BJ (cell line): Measurements from ENCODE around the gene DOCK4. TPM values are rescaled to one million over a fixed set of nuclear protein-coding genes. Genes with fewer than 3 reads are reported as not detected.

Experiments used
- CTCF ChIA-PET: fragments of 350-600 bp; formaldehyde crosslinking; extraction: SDS; loops from one replicate; lab custom pipeline; 2021; ENCODE audit warnings: antibody characterized with exemption, inconsistent platforms; lab: Yijun Ruan, JAX
- POLR2A ChIA-PET: fragments of 300-600 bp; sonication (Branson Sonifier 250); formaldehyde crosslinking; extraction: SDS; loops from one replicate; lab custom pipeline; 2021; ENCODE audit warnings: antibody characterized with exemption; lab: Charles Lee
- DNase-seq: peaks from one replicate; pipeline ENCODE4 v3.0.0-alpha.2; 2011; ENCODE audit warnings: low read depth
- H3K27me3 ChIP-seq: 2 replicates; pipeline ENCODE4 v1.6.0; 2011; ENCODE audit warnings: low read length; ENCODE audit not compliant: control insufficient read depth, insufficient read depth
- H3K36me3 ChIP-seq: 2 replicates; pipeline ENCODE4 v1.5.1; 2011; ENCODE audit warnings: low read length; ENCODE audit not compliant: control insufficient read depth, insufficient read depth
- H3K4me3 ChIP-seq: 2 replicates; pipeline ENCODE4 v1.5.1; 2011; ENCODE audit warnings: low read depth, mild to moderate bottlenecking, control low read depth, low read length
- polyA plus RNA-seq: library from polyadenylated mRNA; depleted of rRNA; stranded (reverse); fragments of >200 nt; gene quantifications from 2 replicates; pipeline ENCODE4 v1.2.3, GENCODE V29; 2011
- TF ChIP-seq, protein P1 (sequence below): IDR thresholded peaks from 2 replicates; pipeline ENCODE4 v1.5.1; 2011; ENCODE audit warnings: low read depth, mild to moderate bottlenecking, control low read depth, inconsistent platforms, low read length, moderate library complexity; ENCODE audit not compliant: insufficient read depth

The DOCK4 gene
- polyA plus RNA-seq, 1 experiment = 0.15 TPM

- ChIA-PET CTCF (no interaction called here), POLR2A (no interaction called here)
- H3K36me3 ChIP-seq = no peaks in the 10 kb centered on the region
- no peak for DNase-seq
- TF ChIP-seq, protein P1, sequence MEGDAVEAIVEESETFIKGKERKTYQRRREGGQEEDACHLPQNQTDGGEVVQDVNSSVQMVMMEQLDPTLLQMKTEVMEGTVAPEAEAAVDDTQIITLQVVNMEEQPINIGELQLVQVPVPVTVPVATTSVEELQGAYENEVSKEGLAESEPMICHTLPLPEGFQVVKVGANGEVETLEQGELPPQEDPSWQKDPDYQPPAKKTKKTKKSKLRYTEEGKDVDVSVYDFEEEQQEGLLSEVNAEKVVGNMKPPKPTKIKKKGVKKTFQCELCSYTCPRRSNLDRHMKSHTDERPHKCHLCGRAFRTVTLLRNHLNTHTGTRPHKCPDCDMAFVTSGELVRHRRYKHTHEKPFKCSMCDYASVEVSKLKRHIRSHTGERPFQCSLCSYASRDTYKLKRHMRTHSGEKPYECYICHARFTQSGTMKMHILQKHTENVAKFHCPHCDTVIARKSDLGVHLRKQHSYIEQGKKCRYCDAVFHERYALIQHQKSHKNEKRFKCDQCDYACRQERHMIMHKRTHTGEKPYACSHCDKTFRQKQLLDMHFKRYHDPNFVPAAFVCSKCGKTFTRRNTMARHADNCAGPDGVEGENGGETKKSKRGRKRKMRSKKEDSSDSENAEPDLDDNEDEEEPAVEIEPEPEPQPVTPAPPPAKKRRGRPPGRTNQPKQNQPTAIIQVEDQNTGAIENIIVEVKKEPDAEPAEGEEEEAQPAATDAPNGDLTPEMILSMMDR = no peak
- no peaks in the 10 kb centered on the region for H3K27me3 ChIP-seq
- H3K4me3 ChIP-seq = no peak overlapping the region
Observed at GRCh38 chr7:111895049-111895448, 311.1 kb downstream of the DOCK4 start.

- no peak for DNase-seq
- TF ChIP-seq, protein P1 = no peak
- CTCF ChIA-PET = no interaction called here
- POLR2A ChIA-PET = no interaction called here
- no peak overlapping the region for H3K4me3 ChIP-seq
- no peaks in the 10 kb centered on the region for H3K36me3 ChIP-seq
- no peaks in the 10 kb centered on the region for H3K27me3 ChIP-seq
Observed at GRCh38 chr7:111894518-111894917, 311.7 kb downstream of the DOCK4 start.

DNA sequence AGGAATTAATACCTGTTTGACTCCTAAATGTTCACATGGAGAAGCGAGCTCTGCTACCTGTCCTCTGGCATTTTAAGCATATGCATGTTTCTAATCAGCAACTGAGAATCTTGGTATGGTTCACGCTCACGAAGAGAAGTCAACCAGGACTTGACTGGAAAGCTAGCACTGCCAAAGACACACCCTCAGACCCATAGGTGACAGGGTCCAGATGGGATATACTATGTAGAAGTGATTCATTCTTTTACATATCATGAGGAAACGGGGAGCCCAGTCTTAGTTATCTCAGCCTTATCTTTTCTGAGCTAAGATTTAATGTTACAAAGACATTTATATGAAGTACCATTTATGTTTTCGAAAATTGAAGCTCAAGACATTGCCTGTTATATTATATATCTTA, 313.0 kb downstream of the DOCK4 start:
- Histone ChIP-seq H3K27me3 (no peaks in the 10 kb centered on the region), H3K4me3 (no peak overlapping the region), H3K36me3 (no peaks in the 10 kb centered on the region)
- ChIA-PET POLR2A (no interaction called here), CTCF (interaction anchor here (1.4 kb wide), 1 partner anchor 9 kb away, joined by 4 read pairs; no protein-coding TSS in a partner anchor)
- DNase-seq = no peak
- TF ChIP-seq, protein P1 = no peak

DNA sequence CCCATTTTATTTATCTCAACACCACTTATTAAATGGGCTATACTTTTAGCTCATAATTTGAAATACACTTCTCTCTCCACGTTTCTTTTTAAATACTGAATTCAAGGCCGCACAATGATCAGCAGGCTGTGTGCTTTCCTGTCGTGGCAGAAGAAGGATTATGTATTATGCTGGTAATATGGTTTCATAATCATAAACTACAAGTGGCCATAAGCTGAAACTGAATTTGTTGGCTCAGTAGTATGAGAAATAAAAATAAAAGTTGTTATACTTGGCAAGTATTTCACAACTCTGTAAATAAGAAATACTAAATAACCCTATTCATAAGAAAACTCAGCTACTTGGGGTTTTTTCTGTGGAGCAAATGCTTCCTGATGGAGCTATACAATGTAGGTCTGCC, 313.6 kb downstream of the DOCK4 start:
- ChIA-PET CTCF (interaction anchor here (1.4 kb wide), 1 partner anchor 8 kb away, joined by 4 read pairs; no protein-coding TSS in a partner anchor), POLR2A (no interaction called here)
- no peak for DNase-seq

GRCh38 chr7:111887734-111888133, 318.5 kb downstream of the DOCK4 start:
- TF ChIP-seq, protein P1 = no peak
- ChIA-PET POLR2A (no interaction called here), CTCF (no interaction called here)
- Histone ChIP-seq H3K27me3 (no peaks in the 10 kb centered on the region), H3K4me3 (no peak overlapping the region), H3K36me3 (no peaks in the 10 kb centered on the region)
- DNase-seq = no peak

More for the DNA sequence above, 313.6 kb downstream of the DOCK4 start:
- TF ChIP-seq, protein P1 = no peak
- Histone ChIP-seq H3K36me3 (no peaks in the 10 kb centered on the region), H3K4me3 (no peak overlapping the region), H3K27me3 (no peaks in the 10 kb centered on the region)
